Mammary epithelial cell (primary cell): Measurements from ENCODE around the gene ANKRD13B.

Source experiments
- CTCF ChIP-seq, 2 donors: IDR thresholded peaks in 1 of 2; conservative IDR thresholded peaks in 1 of 2; 2 replicates each; pipeline ENCODE4 v1.5.1; 2011 to 2012; ENCODE audit warnings: inconsistent platforms in 2 of 2, low read length in 2 of 2, mild to moderate bottlenecking in 2 of 2, control low read depth in 1 of 2, low read depth in 1 of 2; ENCODE audit not compliant: insufficient read depth in 1 of 2; ENCODE audit errors: extremely low read depth in 1 of 2
- EZH2 ChIP-seq: IDR thresholded peaks from 2 replicates; pipeline ENCODE4 v1.6.1; 2012; ENCODE audit warnings: low read length, inconsistent platforms, borderline replicate concordance

- TF ChIP-seq CTCF (conservative IDR thresholded peaks at IDR 0.05 in 1 of 2, IDR thresholded peaks at IDR 0.05 in 1 of 2; ENCODE audit: extremely low read depth in 1 of 2, insufficient read depth in 1 of 2, low read depth in 1 of 2, low read length in 2 of 2) (no peak), EZH2 (no peak)
Measured at GRCh38 chr17:29629839-29630238, 36.9 kb downstream of the ANKRD13B start.
